HT1080 (cell line): ENCODE measurements around the gene STRN3. TPM values are rescaled to one million over a fixed set of nuclear protein-coding genes. Genes with fewer than 3 reads are reported as not detected.
"Not testable (repeated sequence)": the region's sequence is repeated elsewhere in the genome, so short reads cannot be mapped to it uniquely, and the experiment has no call there.

Experiments used
- DNase-seq: peaks from one replicate; pipeline ENCODE4 v3.0.0-alpha.2; 2015; ENCODE audit warnings: low read depth
- total RNA-seq: library from RNA; depleted of rRNA; stranded (reverse); fragments of >200 nt; shearing (Covaris generic); gene quantifications from 2 replicates; pipeline ENCODE4 v1.2.3, GENCODE V29; 2014

STRN3 gene
- total RNA-seq, 1 experiment from 2014 or later = 33.6 TPM

- not testable (repeated sequence) for DNase-seq
Observed at GRCh38 chr14:31004007-31004406, 22.2 kb downstream of the STRN3 start.

- no peak for DNase-seq
Observed at GRCh38 chr14:31003284-31003683, 22.9 kb downstream of the STRN3 start.

- no peak for DNase-seq
Observed at GRCh38 chr14:31001339-31001658, 24.9 kb downstream of the STRN3 start.

- DNase-seq = no peak
Observed at GRCh38 chr14:31000629-31001338, 25.4 kb downstream of the STRN3 start.

- DNase-seq = no peak
Observed at GRCh38 chr14:30999038-30999773, 27.0 kb downstream of the STRN3 start.

GRCh38 chr14:30998100-30998706 is 28.0 kb downstream of the STRN3 start:
- no peak for DNase-seq

- DNase-seq = no peak
Observed at GRCh38 chr14:30996892-30997659, 29.1 kb downstream of the STRN3 start.

- DNase-seq = no peak
Observed at GRCh38 chr14:30995689-30996088, 30.5 kb downstream of the STRN3 start.

GRCh38 chr14:30994681-30995620 is 31.2 kb downstream of the STRN3 start:
- peak; percentile 22 for DNase-seq

GRCh38 chr14:30993071-30993470 is 33.1 kb downstream of the STRN3 start:
- DNase-seq = no peak

GRCh38 chr14:30991408-30991807 is 34.8 kb downstream of the STRN3 start:
- no peak for DNase-seq

- DNase-seq = no peak
Observed at GRCh38 chr14:30990770-30991169, 35.4 kb downstream of the STRN3 start.

GRCh38 chr14:30988509-30988908 is 37.7 kb downstream of the STRN3 start:
- DNase-seq = no peak

- DNase-seq = no peak
Observed at GRCh38 chr14:30985796-30986195, 40.4 kb downstream of the STRN3 start.

GRCh38 chr14:30983858-30984257 is 42.3 kb downstream of the STRN3 start:
- DNase-seq = no peak

GRCh38 chr14:30982533-30982932 is 43.6 kb downstream of the STRN3 start:
- no peak for DNase-seq

GRCh38 chr14:30980980-30981379 is 45.2 kb downstream of the STRN3 start:
- DNase-seq = no peak

- DNase-seq = peak; percentile 78
Observed at GRCh38 chr14:30980106-30980704, 46.0 kb downstream of the STRN3 start.

GRCh38 chr14:30977752-30978151 is 48.4 kb downstream of the STRN3 start:
- DNase-seq = no peak

- no peak for DNase-seq
Observed at GRCh38 chr14:30974628-30975027, 51.6 kb downstream of the STRN3 start.
